Heart left ventricle (tissue), 16 donors: ENCODE data around the gene THPO. TPM values are rescaled to one million over a fixed set of nuclear protein-coding genes. Genes with fewer than 3 reads are reported as not detected.

Experiments
- ATAC-seq, 4 donors: fragments of 200-7000 bp; cut with Tn5 transposase; one replicate each; pipeline ENCODE4 v1.9.1; 2020 to 2022; ENCODE audit warnings: moderate library complexity in 4 of 4, mild to moderate bottlenecking in 3 of 4, moderate number of reproducible peaks in 1 of 4
- DNase-seq, 5 donors: peaks; one replicate each; pipeline ENCODE4 v3.0.0-alpha.2; 2020
- H3K27ac ChIP-seq, 12 donors: fragments of 200-600 bp; sonication (generic) in 4 of 12; one replicate each; pipeline versions ENCODE4 v1.5.0 to v1.8.0; 2016 to 2022; ENCODE audit warnings: mild to moderate bottlenecking in 2 of 12
- H3K27me3 ChIP-seq, 9 donors: fragments of 200-600 bp; sonication (generic) in 2 of 9; one replicate each; pipeline versions ENCODE4 v1.5.1 to v1.8.0; 2016 to 2022; ENCODE audit warnings: mild to moderate bottlenecking in 3 of 9
- H3K36me3 ChIP-seq, 9 donors: fragments of 200-600 bp; sonication (generic) in 2 of 9; one replicate each; pipeline versions ENCODE4 v1.5.0 to v1.8.0; 2018 to 2022; ENCODE audit warnings: mild to moderate bottlenecking in 2 of 9
- H3K4me1 ChIP-seq, 12 donors: fragments of 200-600 bp; sonication (generic) in 4 of 12; one replicate each; pipeline versions ENCODE4 v1.5.0 to v1.8.0; 2016 to 2022; ENCODE audit warnings: mild to moderate bottlenecking in 3 of 12
- H3K4me3 ChIP-seq, 12 donors: fragments of 200-600 bp; sonication (generic) in 4 of 12; one replicate each; pipeline versions ENCODE4 v1.5.0 to v1.8.0; 2017 to 2022; ENCODE audit warnings: mild to moderate bottlenecking in 9 of 12, moderate library complexity in 4 of 12
- H3K9me3 ChIP-seq, 12 donors: fragments of 200-600 bp; sonication (generic) in 4 of 12; one replicate each; pipeline versions ENCODE4 v1.5.0 to v1.8.0; 2016 to 2022; ENCODE audit warnings: mild to moderate bottlenecking in 1 of 12
- POLR2A ChIP-seq, 2 donors: fragments of 450-650 bp; IDR thresholded peaks; one replicate each; pipeline ENCODE4 v1.6.1; 2017; ENCODE audit warnings: antibody characterized with exemption in 2 of 2, mild to moderate bottlenecking in 2 of 2, moderate library complexity in 2 of 2
- WGBS, 4 donors: extraction: QIAGEN DNeasy Blood & Tissue Kit in 2 of 4; methylation state at CpG; one replicate each; pipeline versions ENCODE4 v1.1.5 to v1.1.7; 2013 to 2018; 5-methylcytosine and 5-hydroxymethylcytosine counted together
- intact Hi-C, 10 donors: fragments of 100-400 bp; cut with DNase I; formaldehyde crosslinking; loops; one replicate each; pipeline versions ENCODE4 v1.11.1 to v1.14.2; 2022
- polyA plus RNA-seq, 2 donors: library from polyadenylated mRNA; stranded (reverse); fragments of 200-250 nt; gene quantifications; one replicate each; pipeline ENCODE4 v1.2.3, GENCODE V29; 2013
- total RNA-seq, 9 donors: library from RNA; depleted of rRNA in 2 of 9; stranded (reverse); fragments of >200 nt in 2 of 9; fragmentation: NEBNext Ultra II Directional in 3 of 9; extraction: Animal tissue kit (Norgen Biotek cat#: 25700) in 3 of 9; gene quantifications; one replicate each; pipeline versions ENCODE4 v1.1.0 to v1.2.4, GENCODE V29; 2016 to 2023
- TF ChIP-seq, protein P1 (sequence below), 12 donors: fragments of 200-600 bp; sonication (generic) in 4 of 12; IDR thresholded peaks; one replicate each; pipeline versions ENCODE4 v1.5.0 to v1.8.0; 2018 to 2022; ENCODE audit warnings: antibody characterized with exemption in 12 of 12, mild to moderate bottlenecking in 5 of 12
- donor health status: ischemic (EF 13 %, LVEDD 7.1; RV severe dilation, severe dysfunction).
- donor health status: healthy with polysubstance abuse.
- donor health status: DM: no; HTN: yes; CAD: no.
- donor health status: DM: no; HTN: no; CAD: no.
- donor health status: ischemic (EF 25% LVEDD 6.9; RV normal size, moderate dysfunction).
- donor health status: ischemic (EF 25% LVEDD 5.7; RV mildly dilated, moderate dysfunction).
- donor health status: healthy.
- donor health status: DM: yes; HTN: yes; CAD: no.
- donor health status: ischemic (EF 35%, LVEDD 5.7; RV mildly dilated, moderate dysfunction).
- donor health status: nonischemic (EF 11% LVEDD 7.7; RV severe dilation, severe dysfunction).
- donor health status: DM: yes; HTN: yes; CAD: no.
- donor health status: PGD.
- donor health status: ischemic (EF 29% LVEDD 5.4; RV normal size, mild dysfunction).
- donor health status: nonischemic (EF 23%, LVEDD 6.1; RV moderate dilation, normal function).

The THPO gene
- total and polyA plus RNA-seq, 11 donors, result 0.12 to 0.68 (median 0.28) TPM; not detected in 5

DNA sequence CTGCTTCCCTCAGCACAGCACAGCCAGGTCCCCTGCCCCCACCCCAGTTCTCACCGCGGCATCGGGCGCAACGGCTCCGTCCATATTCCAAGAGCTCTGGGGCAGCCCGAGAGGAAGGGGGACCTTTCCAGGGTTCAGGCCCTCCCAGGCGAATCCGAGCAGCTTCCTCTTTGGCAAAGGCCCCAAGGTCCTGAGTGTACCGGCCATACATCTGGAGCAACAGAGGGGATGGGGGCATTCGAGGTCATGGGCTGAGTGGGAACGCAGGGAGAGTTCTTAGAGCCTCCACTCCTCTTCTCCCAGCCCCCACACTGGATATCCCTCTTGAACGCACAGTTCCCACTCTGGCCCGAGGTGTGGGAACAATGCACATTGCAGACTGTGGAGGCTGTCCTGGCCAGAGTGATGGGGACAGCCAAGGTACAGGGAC, 19.1 kb downstream of the THPO start:
- 50 to 70% (median 61%) methylated on average over 11 to 14 of the region's 14 CpGs for WGBS, 4 donors
- DNase-seq (no peak), ATAC-seq (no peak)
- H3K9me3 ChIP-seq, result no peaks in the 10 kb centered on the region
- intact Hi-C loops, result loop anchor here in 1 of 10 donors (5.0 kb wide), 1 partner anchor 52 kb away; no protein-coding TSS in a partner anchor
- H3K27ac ChIP-seq, result no peak overlapping the region
- H3K4me3 ChIP-seq, result no peak overlapping the region
- H3K36me3 ChIP-seq, result peaks cover 0 to 13% (median 0%) of the 10 kb centered on the region in 9 donors
- no peak for TF ChIP-seq POLR2A (IDR thresholded peaks at IDR 0.05)
- TF ChIP-seq, protein P1, sequence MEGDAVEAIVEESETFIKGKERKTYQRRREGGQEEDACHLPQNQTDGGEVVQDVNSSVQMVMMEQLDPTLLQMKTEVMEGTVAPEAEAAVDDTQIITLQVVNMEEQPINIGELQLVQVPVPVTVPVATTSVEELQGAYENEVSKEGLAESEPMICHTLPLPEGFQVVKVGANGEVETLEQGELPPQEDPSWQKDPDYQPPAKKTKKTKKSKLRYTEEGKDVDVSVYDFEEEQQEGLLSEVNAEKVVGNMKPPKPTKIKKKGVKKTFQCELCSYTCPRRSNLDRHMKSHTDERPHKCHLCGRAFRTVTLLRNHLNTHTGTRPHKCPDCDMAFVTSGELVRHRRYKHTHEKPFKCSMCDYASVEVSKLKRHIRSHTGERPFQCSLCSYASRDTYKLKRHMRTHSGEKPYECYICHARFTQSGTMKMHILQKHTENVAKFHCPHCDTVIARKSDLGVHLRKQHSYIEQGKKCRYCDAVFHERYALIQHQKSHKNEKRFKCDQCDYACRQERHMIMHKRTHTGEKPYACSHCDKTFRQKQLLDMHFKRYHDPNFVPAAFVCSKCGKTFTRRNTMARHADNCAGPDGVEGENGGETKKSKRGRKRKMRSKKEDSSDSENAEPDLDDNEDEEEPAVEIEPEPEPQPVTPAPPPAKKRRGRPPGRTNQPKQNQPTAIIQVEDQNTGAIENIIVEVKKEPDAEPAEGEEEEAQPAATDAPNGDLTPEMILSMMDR (IDR thresholded peaks at IDR 0.05), result no peak
- H3K27me3 ChIP-seq, result no peaks in the 10 kb centered on the region
- peaks cover 0 to 21% (median 17%) of the 10 kb centered on the region in 12 donors for H3K4me1 ChIP-seq

DNA sequence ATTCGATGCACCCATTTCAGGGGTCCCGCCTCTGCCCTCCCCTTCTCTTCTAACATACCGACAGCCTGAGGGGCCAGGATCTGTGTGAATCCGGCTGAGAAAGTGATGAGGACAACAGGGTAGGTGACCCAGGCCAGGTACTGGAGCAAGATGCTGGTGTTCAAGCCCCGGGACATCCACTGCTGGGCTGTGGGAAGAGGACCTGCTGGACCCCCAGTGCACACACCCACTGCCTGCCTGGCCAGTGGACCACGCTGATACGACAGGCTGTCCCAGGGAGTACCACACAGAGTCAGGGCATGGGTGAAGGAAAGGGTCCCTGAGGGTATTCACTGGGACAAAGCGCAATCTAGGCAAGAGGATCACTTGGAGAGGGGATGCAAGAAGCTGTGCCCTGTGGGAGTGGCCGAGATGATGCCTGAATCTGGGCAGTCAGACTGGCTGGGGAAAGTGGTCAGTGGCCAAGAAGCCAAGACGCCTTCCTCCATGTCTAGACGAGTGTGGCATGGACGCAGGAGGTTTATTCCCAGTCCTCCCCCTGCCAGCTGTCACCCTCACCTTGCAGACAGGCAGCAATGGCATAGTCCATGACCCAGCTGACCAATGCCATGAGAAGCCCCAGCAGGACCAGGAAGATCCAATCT, 19.8 kb downstream of the THPO start:
- no peak overlapping the region for H3K4me3 ChIP-seq
- peaks cover 0 to 15% (median 11%) of the 10 kb centered on the region in 12 donors for H3K4me1 ChIP-seq
- H3K27ac ChIP-seq, result no peak overlapping the region
- 95 to 96% (median 95%) methylated on average over 12 of the region's 12 CpGs for WGBS, 4 donors
- DNase-seq (no peak), ATAC-seq (no peak)
- no peak for TF ChIP-seq POLR2A (IDR thresholded peaks at IDR 0.05)
- TF ChIP-seq, protein P1 (IDR thresholded peaks at IDR 0.05), result no peak
- intact Hi-C loops, result loop anchor here in 1 of 10 donors (5.0 kb wide), 1 partner anchor 51 kb away; no protein-coding TSS in a partner anchor
- H3K36me3 ChIP-seq, result peaks cover 0 to 13% (median 0%) of the 10 kb centered on the region in 9 donors
- H3K27me3 ChIP-seq, result no peaks in the 10 kb centered on the region
- H3K9me3 ChIP-seq, result no peaks in the 10 kb centered on the region

DNA sequence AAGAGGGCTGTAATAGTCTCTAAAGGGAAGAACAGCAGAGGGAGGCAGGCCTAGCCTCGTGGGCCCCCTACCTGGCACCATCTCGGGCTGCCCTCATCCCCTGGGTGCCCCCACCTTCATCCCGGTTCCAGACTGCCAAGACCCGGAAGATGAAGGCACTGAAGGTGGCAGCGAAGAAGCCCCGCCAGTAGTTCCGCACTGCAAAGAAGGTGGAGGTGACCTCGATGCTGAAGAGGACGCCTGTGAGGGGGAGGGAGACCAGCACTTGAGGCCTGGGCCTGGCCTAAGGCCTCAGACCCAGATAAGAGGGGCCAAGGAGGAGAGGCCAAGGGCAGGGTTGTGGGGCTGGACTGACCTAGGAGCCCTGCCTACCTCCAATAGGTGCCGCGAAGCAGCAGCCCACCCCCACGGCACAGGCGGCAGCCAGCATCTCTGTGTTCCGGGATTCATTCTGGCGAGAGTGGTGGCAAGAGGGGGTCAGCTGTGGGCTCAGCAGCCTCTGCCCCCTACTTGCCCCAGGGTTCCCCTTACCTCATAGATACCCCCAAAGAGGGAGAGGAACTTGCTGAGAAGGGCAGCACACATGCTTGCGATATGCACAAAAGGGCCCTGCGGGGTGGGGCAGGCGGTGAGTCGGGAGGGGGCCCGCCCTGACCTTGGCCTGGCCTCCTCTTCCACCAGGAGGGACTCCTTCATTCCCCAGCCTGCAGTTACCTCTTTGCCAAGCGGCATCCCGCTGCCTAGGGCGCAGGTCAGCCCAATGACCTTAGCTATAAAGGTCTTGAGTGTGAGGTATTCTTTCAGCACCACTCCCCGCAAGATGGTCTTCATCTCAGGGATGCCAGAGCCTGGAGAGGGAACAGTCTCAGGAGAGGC, 20.5 kb downstream of the THPO start:
- no peak for DNase-seq
- Histone ChIP-seq H3K36me3 (peaks cover 0 to 16% (median 2%) of the 10 kb centered on the region in 9 donors), H3K4me3 (no peak overlapping the region), H3K9me3 (no peaks in the 10 kb centered on the region), H3K4me1 (peaks cover 0 to 15% (median 11%) of the 10 kb centered on the region in 12 donors), H3K27me3 (no peaks in the 10 kb centered on the region), H3K27ac (no peak overlapping the region)
- no peak for ATAC-seq
- TF ChIP-seq, protein P1 (IDR thresholded peaks at IDR 0.05), result no peak
- TF ChIP-seq POLR2A (IDR thresholded peaks at IDR 0.05), result no peak
- WGBS, 4 donors, result 92 to 96% (median 93%) methylated on average over 21 to 24 of the region's 24 CpGs
- intact Hi-C loops, result loop anchor here in 1 of 10 donors (5.0 kb wide), 1 partner anchor 50 kb away; no protein-coding TSS in a partner anchor
